Measurements from ENCODE around the gene CSNK1A1. TPM values are rescaled to one million over a fixed set of nuclear protein-coding genes. Genes with fewer than 3 reads are reported as not detected.

Gene CSNK1A1
- total RNA-seq, 2 donors from 2014 or later, result 198 to 214 TPM

GRCh38 chr5:149549461-149550267 lies 1.6 kb downstream of the CSNK1A1 start:
- DNase-seq, result peak; percentile 74
- peak overlapping the region; percentile 98 for H3K9ac ChIP-seq (ENCODE audit: extremely low read depth, low read length, poor library complexity, severe bottlenecking)
- H3K27me3 ChIP-seq (ENCODE audit: control insufficient read depth, insufficient read depth, low read length, poor library complexity, severe bottlenecking), result no peaks in the 10 kb centered on the region
- Mint-ChIP-seq H3K27me3 (ENCODE audit: insufficient read depth) (no peaks in the 10 kb centered on the region), H3K27ac (peak overlapping the region; percentile 97), H3K9me3 (no peaks in the 10 kb centered on the region), H3K36me3 (ENCODE audit: low read depth) (peaks cover 48% of the 10 kb centered on the region), H3K4me1 (peaks cover 25% of the 10 kb centered on the region), H3K4me3 (peak overlapping the region; percentile 100)
- no peaks in the 10 kb centered on the region for H3K9me3 ChIP-seq (ENCODE audit: control insufficient read depth, low read length)
- TF ChIP-seq CTCF (conservative IDR thresholded peaks at IDR 0.05), result no peak
- H3K27ac ChIP-seq (ENCODE audit: low read depth, low read length), result peak overlapping the region; percentile 95
- 0 to 1% methylated on average over 14 to 25 of the region's 25 CpGs for WGBS, 2 experiments (ENCODE audit: insufficient coverage in 1 of 2, insufficient read length in 1 of 2)
- peaks cover 52% of the 10 kb centered on the region for H3K36me3 ChIP-seq (ENCODE audit: control insufficient read depth, insufficient read depth, low read length)
- peak overlapping the region; percentile 94 for H3K4me3 ChIP-seq (ENCODE audit: low read length)
- H3K4me1 ChIP-seq (ENCODE audit: control insufficient read depth, insufficient read depth, low read length), result peaks cover 6% of the 10 kb centered on the region

GRCh38 chr5:149546974-149547373 lies 4.3 kb downstream of the CSNK1A1 start:
- H3K27ac ChIP-seq (ENCODE audit: low read depth, low read length), result no peak overlapping the region

DNA sequence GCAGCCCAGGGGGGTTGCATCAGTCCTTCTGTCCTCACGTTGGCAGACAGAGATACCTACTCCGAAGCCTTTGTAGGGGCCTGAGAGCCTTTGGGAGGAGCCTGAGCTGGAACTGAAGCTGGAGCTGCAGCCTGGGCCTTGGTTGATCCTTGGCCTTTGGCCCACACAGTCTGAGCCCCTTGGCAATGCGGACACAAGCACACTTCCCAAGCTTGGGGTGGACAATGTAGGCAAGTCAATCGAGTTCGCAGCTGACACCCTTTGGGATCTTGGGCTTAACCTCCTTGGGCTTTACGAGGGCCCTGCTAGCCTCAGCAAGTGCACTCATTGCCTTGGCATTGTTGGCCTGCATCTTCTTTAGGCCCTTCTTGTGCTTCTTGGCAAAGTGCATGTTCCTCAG lies 5.9 kb downstream of the CSNK1A1 start:
- H3K36me3 Mint-ChIP-seq (ENCODE audit: low read depth), result peaks cover 67% of the 10 kb centered on the region

More at GRCh38 chr5:149546974-149547373, 4.3 kb downstream of the CSNK1A1 start:
- TF ChIP-seq CTCF (conservative IDR thresholded peaks at IDR 0.05), result no peak
- peaks cover 10% of the 10 kb centered on the region for H3K4me1 ChIP-seq (ENCODE audit: control insufficient read depth, insufficient read depth, low read length)
- peak overlapping the region; percentile 94 for H3K4me3 ChIP-seq (ENCODE audit: low read length)
- Mint-ChIP-seq H3K4me1 (peaks cover 25% of the 10 kb centered on the region), H3K27me3 (ENCODE audit: insufficient read depth) (no peaks in the 10 kb centered on the region), H3K27ac (peak overlapping the region; percentile 10), H3K36me3 (ENCODE audit: low read depth) (peaks cover 60% of the 10 kb centered on the region), H3K9me3 (no peaks in the 10 kb centered on the region), H3K4me3 (peak overlapping the region; percentile 100)
- no peak overlapping the region for H3K9ac ChIP-seq (ENCODE audit: extremely low read depth, low read length, poor library complexity, severe bottlenecking)
- DNase-seq, result no peak
- H3K36me3 ChIP-seq (ENCODE audit: control insufficient read depth, insufficient read depth, low read length), result peaks cover 70% of the 10 kb centered on the region
- H3K9me3 ChIP-seq (ENCODE audit: control insufficient read depth, low read length), result no peaks in the 10 kb centered on the region
- H3K27me3 ChIP-seq (ENCODE audit: control insufficient read depth, insufficient read depth, low read length, poor library complexity, severe bottlenecking), result no peaks in the 10 kb centered on the region

More for the DNA sequence above, 5.9 kb downstream of the CSNK1A1 start:
- Histone ChIP-seq H3K4me3 (ENCODE audit: low read length) (no peak overlapping the region), H3K27me3 (ENCODE audit: control insufficient read depth, insufficient read depth, low read length, poor library complexity, severe bottlenecking) (no peaks in the 10 kb centered on the region), H3K9me3 (ENCODE audit: control insufficient read depth, low read length) (no peaks in the 10 kb centered on the region), H3K4me1 (ENCODE audit: control insufficient read depth, insufficient read depth, low read length) (peaks cover 10% of the 10 kb centered on the region), H3K36me3 (ENCODE audit: control insufficient read depth, insufficient read depth, low read length) (peaks cover 79% of the 10 kb centered on the region), H3K27ac (ENCODE audit: low read depth, low read length) (no peak overlapping the region), H3K9ac (ENCODE audit: extremely low read depth, low read length, poor library complexity, severe bottlenecking) (no peak overlapping the region)
- no peaks in the 10 kb centered on the region for H3K27me3 Mint-ChIP-seq (ENCODE audit: insufficient read depth)
- H3K9me3 Mint-ChIP-seq, result no peaks in the 10 kb centered on the region
- DNase-seq, result no peak
- no peak overlapping the region for H3K4me3 Mint-ChIP-seq
- 93 to 100% methylated on average over 4 to 6 of the region's 6 CpGs for WGBS, 2 experiments (ENCODE audit: insufficient coverage in 1 of 2, insufficient read length in 1 of 2)
- no peak for TF ChIP-seq CTCF (conservative IDR thresholded peaks at IDR 0.05)
- H3K4me1 Mint-ChIP-seq, result peaks cover 26% of the 10 kb centered on the region
- peak overlapping the region; percentile 61 for H3K27ac Mint-ChIP-seq
